GM19043 (cell line): Measurements from ENCODE around the gene GIMAP2.
A peak's percentile ranks its signal among the peaks of the same experiment; 100 is the strongest.
"Not testable (repeated sequence)": the region's sequence is repeated elsewhere in the genome, so short reads cannot be mapped to it uniquely, and the experiment has no call there.

Experiments used
- ATAC-seq: cut with Tn5 transposase; IDR thresholded peaks from one replicate; pipeline ENCODE4 v1.9.1; 2021; ENCODE audit warnings: low read depth; ENCODE audit not compliant: unreplicated experiment

Gene GIMAP2

DNA sequence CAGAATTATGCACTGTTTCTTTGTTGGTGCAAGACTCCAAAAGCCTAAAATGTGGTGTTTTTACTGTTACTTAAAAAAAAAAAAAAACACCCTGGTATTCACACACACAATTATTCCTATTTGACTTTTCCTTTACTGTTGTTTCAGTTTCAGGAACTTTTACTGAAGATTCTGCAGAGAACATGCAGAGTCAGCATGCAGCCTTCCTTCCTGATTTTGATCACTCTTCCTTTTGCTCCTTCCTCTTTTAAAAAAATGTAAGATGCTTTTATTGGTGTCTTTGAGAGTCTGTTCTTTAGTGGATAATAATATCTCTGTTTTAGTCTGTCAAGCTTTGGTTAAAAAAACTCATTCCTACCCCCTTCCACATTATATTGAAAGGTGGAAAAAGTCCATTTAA, 9.2 kb upstream of the GIMAP2 start:
- ATAC-seq: not testable (repeated sequence)

GRCh38 chr7:150676854-150677253, 8.7 kb upstream of the GIMAP2 start:
- ATAC-seq: not testable (repeated sequence)

GRCh38 chr7:150678601-150679000, 6.9 kb upstream of the GIMAP2 start:
- ATAC-seq: not testable (repeated sequence)

GRCh38 chr7:150680364-150680763, 5.1 kb upstream of the GIMAP2 start:
- ATAC-seq: not testable (repeated sequence)

- peak; percentile 27 for ATAC-seq
Measured at GRCh38 chr7:150686030-150686631, 625 bp downstream of the GIMAP2 start.

GRCh38 chr7:150688630-150689029, 3.1 kb downstream of the GIMAP2 start:
- ATAC-seq: no peak

- ATAC-seq: no peak
Measured at GRCh38 chr7:150695654-150696053, 10.1 kb downstream of the GIMAP2 start.

- no peak for ATAC-seq
Measured at GRCh38 chr7:150703209-150703608, 17.7 kb downstream of the GIMAP2 start.

GRCh38 chr7:150715293-150715692, 29.8 kb downstream of the GIMAP2 start:
- no peak for ATAC-seq

GRCh38 chr7:150715738-150716137, 30.2 kb downstream of the GIMAP2 start:
- ATAC-seq: no peak

DNA sequence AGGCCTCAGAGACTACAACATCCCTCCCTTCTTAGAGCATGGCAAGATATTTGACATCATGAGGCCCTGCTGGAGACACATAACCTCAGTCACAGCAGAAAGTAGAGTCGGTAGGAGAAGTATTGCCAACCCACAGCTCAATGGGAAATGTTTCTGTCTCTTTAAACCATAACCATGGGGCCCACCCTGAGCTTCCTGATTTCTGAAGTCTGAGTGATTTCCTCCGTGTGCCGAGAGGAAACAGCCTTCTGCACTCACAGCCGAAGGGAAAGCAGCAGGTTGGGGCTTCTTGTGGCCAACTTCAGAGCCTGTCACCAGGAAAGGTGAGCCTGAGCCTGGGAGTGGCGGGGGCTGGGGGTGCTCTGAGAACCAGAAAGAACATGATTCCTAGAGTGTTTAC, 30.9 kb downstream of the GIMAP2 start, which contains the start of gene GIMAP1:
TSS of gene GIMAP1 (plus strand) at position 246 of the 400 bp plus-strand sequence. CDS start 2,435 bp downstream, outside the sequence.
- peak; percentile 80 for ATAC-seq

- ATAC-seq: no peak
Measured at GRCh38 chr7:150716939-150717338, 31.4 kb downstream of the GIMAP2 start.

DNA sequence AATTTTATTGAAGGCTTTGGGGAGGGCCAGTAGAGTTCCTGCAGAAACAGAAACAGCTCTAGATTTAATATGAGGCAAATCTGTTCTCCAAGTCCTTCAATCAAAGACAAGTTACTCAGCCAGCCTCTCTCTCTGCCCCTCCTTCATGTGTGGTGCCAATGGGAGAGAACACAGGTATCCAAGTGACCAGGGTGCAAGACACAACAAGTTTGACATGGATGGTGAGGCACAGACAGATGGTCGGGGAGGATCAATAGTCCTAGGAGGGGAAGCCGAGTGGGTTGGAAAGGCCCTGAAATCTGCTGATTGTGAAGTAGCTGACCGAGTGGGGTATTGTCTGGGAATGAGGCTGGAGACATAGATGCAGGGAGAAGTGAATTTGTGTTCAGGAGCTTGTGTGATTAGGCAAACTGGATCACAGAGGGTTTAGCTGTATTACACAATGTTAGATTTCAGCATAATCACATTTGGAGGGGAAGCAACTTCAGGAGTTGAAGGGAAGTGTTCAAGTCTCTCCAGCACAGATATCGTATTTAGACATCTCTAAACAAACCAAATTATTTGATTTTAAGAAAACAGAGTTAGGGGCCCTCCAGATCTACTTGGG, 32.4 kb downstream of the GIMAP2 start:
- ATAC-seq: no peak

- no peak for ATAC-seq
Measured at GRCh38 chr7:150719436-150719835, 33.9 kb downstream of the GIMAP2 start.

GRCh38 chr7:150719960-150720891, 34.7 kb downstream of the GIMAP2 start:
- no peak for ATAC-seq

GRCh38 chr7:150721970-150722373, 36.5 kb downstream of the GIMAP2 start:
- ATAC-seq: no peak

GRCh38 chr7:150722431-150722931, 37.0 kb downstream of the GIMAP2 start:
- ATAC-seq: no peak

DNA sequence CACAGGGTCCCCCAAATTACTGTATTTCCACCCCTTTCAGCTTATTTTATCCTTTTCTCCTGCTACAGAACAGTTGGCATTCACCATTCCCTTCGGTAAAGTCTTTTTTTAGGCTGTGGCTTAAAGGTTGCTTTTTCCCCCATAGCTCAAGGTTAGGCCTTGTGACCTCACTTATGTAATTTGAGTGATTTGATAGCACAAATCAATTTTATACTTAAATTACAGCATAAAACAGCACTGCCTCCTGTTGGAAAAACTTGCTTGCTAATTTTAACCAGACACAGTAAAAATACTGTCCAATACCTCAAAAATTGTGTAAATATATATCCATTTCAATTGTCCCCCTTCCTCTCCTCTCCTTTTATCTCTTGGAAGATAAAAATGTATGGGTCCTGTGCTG, 38.0 kb downstream of the GIMAP2 start:
- no peak for ATAC-seq

GRCh38 chr7:150727381-150727780, 41.9 kb downstream of the GIMAP2 start:
- no peak for ATAC-seq

GRCh38 chr7:150728011-150728410, 42.5 kb downstream of the GIMAP2 start:
- ATAC-seq: no peak

DNA sequence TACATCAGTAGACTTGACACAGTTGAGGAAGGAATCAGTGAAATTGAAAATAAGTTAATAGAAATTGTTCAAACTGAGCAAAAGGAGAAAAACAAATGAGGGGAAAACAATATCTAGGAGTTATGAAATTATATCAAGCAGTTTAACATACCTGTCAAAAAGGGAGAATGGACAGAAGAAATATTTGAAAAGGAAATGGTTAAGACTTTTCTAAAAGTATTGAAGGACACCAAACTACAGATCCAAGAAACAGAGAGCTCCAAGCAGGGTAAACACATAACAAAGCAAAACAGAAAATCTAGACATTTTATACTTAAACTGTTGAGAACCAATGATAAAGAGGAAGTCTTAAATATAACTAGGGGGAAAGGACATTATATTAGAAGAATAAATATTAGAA, 43.1 kb downstream of the GIMAP2 start:
- no peak for ATAC-seq
